ENCODE measurements around the gene INTU. TPM values are rescaled to one million over a fixed set of nuclear protein-coding genes. Genes with fewer than 3 reads are reported as not detected.

INTU gene
- 2.6 and 3.0 TPM in 2 replicates for total RNA-seq

GRCh38 chr4:127632420-127633403 lies at the start of gene INTU:
INTU (plus strand) TSS chr4:127632957; CDS start chr4:127633035, 78 bp downstream.

GRCh38 chr4:127730142-127730913 lies 97.6 kb downstream of the INTU start, which contains the start of gene SLC25A31:
SLC25A31 (plus strand) TSS chr4:127730400; CDS start chr4:127730546, 146 bp downstream.

Other genes starting within 250 kb of the INTU start
- gene SLC25A31, start 97.4 kb downstream of the INTU start, total RNA-seq, result not detected in 2 replicates
- gene HSPA4L, start 149.4 kb downstream of the INTU start, total RNA-seq, result 2.4 and 3.2 TPM in 2 replicates
- gene PLK4, start 247.9 kb downstream of the INTU start, total RNA-seq, result 5.6 and 10.9 TPM in 2 replicates

Measured in epithelial cell of alveolus of lung (primary cell).